ENCODE results near the gene DPH3.

Gene DPH3

GRCh38 chr3:16211176-16211904 is 53.4 kb downstream of the DPH3 start:
- Histone ChIP-seq H2AK5ac (ENCODE audit: low read length, severe bottlenecking) (no peak overlapping the region), H4K91ac (ENCODE audit: low read length) (no peak overlapping the region), H2BK12ac (ENCODE audit: low read length in 2 of 2) (no peak overlapping the region), H3K18ac (ENCODE audit: low read depth in 1 of 2, low read length in 2 of 2) (peak overlapping the region in 1 of 2 experiments; percentile 21), H3K9me3 (ENCODE audit: control insufficient read depth, low read length) (no peaks in the 10 kb centered on the region), H2AFZ (ENCODE audit: low read depth, low read length) (no peak overlapping the region), H3K27me3 (ENCODE audit: control insufficient read depth in 1 of 2, insufficient read depth in 1 of 2, low read length in 2 of 2) (peaks cover 0 to 4% of the 10 kb centered on the region in 2 experiments), H2BK120ac (ENCODE audit: low read depth, low read length) (no peak overlapping the region), H2BK5ac (ENCODE audit: low read depth, low read length, poor library complexity, severe bottlenecking) (no peak overlapping the region), H3K4ac (ENCODE audit: low read depth in 1 of 2, low read length in 2 of 2) (no peak overlapping the region), H3K14ac (ENCODE audit: low read length in 2 of 2) (peak overlapping the region in 1 of 2 experiments; percentile 55), H4K8ac (ENCODE audit: low read length) (no peak overlapping the region), H3K79me1 (replicated peaks; ENCODE audit: low read length, poor library complexity, severe bottlenecking) (no peaks in the 10 kb centered on the region), H3K36me3 (ENCODE audit: control insufficient read depth in 1 of 2, insufficient read depth in 2 of 2, low read depth in 1 of 2, low read length in 2 of 2) (peaks cover 0 to 84% of the 10 kb centered on the region in 2 experiments), H3K9ac (ENCODE audit: low read length) (no peak overlapping the region), H3K23ac (ENCODE audit: low read length in 2 of 2) (no peak overlapping the region), H3K4me1 (ENCODE audit: control insufficient read depth, insufficient read depth, low read depth, low read length) (no peaks in the 10 kb centered on the region), H3K4me3 (ENCODE audit: insufficient read depth in 1 of 2, low read depth in 1 of 2, low read length in 2 of 2) (no peak overlapping the region), H3K4me2 (ENCODE audit: low read length, poor library complexity, severe bottlenecking) (no peak overlapping the region), H3K27ac (ENCODE audit: low read length, poor library complexity, severe bottlenecking) (no peak overlapping the region), H2BK15ac (ENCODE audit: low read depth, poor library complexity, severe bottlenecking) (no peak overlapping the region)
- 93% methylated on average over 8 of the region's 9 CpGs for WGBS
- peak; percentile 10 for DNase-seq
